Smooth muscle cell of the pulmonary artery (primary cell): ENCODE data around the gene ZNRD2. TPM values are rescaled to one million over a fixed set of nuclear protein-coding genes. Genes with fewer than 3 reads are reported as not detected.

Source experiments
- total RNA-seq: library from RNA; depleted of rRNA; stranded (reverse); fragments of >200 nt; gene quantifications from 2 replicates; pipeline ENCODE4 v1.2.3, GENCODE V29; 2014

The ZNRD2 gene
- total RNA-seq = 31.5 and 37.9 TPM in 2 replicates

DNA sequence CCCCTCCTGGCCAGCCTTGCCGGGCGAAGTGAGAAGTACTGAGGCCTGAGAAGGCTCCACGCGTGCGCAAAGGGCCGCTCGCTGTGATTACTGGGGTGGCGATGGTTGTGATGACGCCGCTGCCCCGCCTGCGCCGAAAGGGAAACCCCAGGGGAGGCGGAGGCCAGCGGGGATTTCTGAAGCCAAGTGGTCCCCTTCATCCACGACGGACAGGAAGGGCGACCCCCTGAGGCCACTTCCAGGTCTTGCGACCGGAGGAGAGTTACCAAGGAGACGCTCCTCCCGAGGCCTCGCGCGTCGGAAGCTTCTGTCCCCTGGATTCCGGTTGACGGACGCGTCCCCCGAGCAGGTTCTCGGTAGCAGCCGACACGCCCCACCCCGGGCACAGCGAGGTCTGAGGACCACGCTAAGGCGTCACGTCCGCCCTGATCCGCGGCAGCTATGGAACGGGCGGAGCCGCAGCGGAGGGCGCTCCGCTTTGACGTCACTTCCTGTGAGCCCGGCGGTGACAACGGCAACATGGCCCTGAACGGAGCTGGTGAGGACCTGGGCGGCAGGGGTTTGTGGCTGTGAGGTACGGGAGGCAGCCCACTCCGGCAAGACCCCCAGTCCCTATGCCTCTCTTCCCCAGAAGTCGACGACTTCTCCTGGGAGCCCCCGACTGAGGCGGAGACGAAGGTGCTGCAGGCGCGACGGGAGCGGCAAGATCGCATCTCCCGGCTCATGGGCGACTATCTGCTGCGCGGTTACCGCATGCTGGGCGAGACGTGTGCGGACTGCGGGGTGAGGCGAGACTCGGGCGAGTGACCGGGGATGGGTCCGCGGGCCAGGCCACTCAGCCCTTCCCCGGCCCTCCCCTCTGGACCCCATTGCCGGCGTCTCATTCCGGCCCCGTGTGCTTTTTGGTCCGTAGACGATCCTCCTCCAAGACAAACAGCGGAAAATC, at the start of gene ZNRD2:
ZNRD2 (plus strand) TSS at position 505 of the 946 bp plus-strand sequence; CDS start at position 520, 15 bp downstream.

DNA sequence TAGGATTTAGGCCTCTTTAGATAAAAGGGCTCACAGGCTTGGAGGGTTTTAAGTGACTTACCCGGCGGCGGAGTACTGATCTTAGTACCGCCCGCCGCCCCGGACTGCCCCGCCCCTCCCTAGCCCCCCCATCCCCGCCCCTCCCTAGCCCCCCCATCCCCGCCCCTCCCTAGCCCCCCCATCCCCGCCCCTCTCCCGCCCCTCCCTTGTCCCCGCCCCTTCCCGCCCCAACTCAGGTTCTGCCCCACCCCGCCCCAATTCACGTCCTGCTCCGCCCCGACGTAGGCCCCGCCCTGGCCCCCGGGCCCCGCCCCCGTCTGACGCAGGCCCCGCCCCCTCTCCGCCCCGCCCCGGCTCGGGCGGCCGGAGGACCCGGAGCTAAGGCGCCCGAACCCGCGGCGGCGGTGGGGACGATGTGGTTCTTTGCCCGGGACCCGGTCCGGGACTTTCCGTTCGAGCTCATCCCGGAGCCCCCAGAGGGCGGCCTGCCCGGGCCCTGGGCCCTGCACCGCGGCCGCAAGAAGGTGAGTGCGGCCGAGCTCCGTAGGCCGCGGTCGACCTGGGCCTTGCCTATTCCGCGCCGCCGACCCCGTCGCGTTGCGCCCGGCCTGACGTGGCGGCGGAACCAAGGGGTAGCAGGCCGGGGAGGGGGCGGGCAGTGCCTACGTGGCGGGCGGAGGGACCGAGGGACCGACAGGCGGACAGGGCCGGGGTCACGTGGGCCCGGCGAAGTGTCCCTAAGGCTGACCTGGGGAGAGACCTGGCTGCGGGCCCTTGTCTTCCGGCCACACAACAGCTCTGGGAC, 45.3 kb upstream of the ZNRD2 start, which contains the start of gene SCYL1:
SCYL1 (plus strand) TSS at position 343 of the 805 bp plus-strand sequence; CDS start at position 414, 71 bp downstream.

DNA sequence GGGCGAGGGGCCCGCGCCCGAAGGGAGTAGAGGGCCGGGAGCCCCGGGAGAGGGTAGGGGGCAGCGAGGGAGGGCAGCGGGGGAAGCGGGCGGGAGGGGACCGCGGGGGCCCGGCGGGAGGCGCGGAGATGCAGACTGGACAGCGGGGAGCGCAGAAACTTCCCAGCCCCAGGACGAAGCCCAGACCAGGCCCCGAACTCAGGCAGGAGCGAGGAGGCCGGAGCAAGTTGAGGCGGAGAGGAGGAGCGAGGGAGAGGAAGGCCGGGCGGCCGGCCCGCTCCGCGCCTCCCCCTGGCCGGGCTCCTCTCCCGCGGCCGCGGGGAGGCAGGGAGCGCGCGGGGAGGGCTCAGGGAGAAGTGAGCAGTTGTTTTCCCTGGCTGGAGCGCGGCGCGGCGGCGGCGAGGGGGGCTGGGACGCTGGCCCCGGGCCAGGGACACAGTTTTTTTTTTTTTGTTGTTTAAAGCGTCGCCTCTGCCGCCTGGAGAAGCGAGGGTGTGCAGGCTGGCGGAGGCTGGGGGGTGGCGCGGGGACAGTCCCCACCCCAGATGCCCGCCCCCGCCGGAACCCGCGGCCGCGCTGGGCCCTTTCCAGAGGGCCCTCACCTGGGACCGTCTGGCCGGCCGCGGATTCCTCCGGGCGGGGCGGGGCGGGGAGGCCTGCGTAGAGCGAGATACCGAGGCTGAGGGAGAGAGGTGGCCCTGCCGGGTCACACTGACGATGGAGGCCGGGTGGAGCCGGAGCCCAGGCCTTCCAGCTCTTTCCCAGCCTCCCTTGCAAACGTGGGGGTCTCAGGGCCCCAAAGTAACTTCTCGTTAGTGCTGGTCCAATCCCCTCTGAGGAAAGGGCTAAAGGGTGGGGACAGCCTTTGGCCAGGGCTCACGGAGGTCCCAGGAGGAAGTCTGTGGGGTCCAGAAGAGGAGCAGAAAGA, 12.0 kb upstream of the ZNRD2 start, which contains the start of gene LTBP3:
LTBP3 (minus strand) TSS at position 358 of the 928 bp plus-strand sequence. CDS start 400 bp downstream, outside the sequence.

GRCh38 chr11:65572356-65573051, 2.2 kb downstream of the ZNRD2 start, which contains the start of gene FAM89B:
TSS of gene FAM89B (plus strand) at chr11:65572538. CDS start at chr11:65572670, 132 bp downstream.

DNA sequence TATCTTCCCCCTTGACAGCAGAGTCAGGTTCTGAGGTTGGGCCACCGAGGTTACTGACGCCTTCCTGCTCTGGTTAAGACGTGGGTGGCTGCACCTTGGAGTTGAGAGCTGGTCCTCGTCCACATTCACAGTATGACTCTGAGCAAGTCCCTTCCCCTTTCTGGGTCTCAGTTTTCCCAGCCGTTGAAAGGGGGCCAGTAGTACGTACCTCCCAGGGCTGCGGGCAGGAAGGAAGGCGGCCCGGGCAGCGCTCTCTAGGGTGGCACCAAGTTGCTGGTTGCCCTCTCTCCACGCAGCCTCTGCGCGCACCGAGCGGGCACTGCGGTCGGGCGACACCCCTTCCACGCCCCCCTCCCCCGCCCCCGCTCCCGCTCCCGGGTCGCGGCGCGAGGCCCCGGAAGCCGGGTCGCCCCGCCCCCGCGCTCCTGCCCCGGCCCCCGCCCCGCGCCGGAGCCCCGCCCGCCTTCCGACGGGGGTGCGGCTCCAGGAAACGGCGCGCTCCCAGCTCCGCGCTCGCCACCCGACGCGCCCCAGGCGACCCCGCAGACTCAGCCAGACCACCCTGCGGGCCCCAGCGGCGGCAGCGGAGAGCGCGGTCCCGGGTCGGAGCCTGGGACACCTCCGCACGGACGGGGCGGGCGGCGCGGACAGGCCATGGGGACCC, 5.4 kb downstream of the ZNRD2 start, which contains the start of gene EHBP1L1:
EHBP1L1 (plus strand) TSS at position 486 of the 664 bp plus-strand sequence. CDS start 250 bp downstream, outside the sequence.

DNA sequence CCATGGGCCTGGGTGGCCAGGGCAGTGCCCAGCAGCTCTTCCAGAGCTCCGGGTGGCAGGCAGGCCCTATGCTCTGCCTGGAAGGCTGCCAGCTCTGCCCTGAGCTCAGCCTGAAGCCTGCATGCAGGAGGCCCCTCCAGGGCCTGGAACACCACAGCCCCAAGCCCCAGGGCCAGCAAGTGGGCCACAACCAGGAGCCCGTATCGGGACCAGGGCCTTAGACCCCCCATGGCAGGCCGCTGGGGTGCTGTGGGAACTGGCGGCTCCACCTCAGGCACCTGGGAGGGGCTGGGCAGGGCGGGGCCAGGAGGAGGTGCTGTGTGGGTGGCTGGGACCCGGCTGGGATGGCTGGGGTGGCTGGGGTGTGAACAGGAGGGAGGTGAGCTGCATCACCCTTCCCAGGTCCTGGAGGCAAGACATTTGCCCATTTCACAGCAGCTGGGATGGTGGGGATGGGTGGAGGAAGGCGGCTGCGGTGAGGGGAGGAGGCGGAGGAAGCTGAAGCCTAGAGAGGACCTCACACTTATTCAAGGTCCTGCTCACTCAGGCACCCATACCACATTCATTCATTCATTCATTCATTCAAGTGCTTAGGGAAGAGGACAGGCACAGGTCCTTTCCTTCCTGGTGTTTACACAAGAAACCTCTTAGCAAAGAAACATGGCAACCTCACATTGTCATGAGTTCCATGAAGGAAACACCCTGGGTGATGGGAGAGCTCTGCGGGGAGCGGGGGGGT, 25.4 kb downstream of the ZNRD2 start, which contains the start of gene KCNK7:
KCNK7 (minus strand) TSS at position 258 of the 739 bp plus-strand sequence; CDS start at position 230, 28 bp downstream.

GRCh38 chr11:65615229-65615949, 45.1 kb downstream of the ZNRD2 start, which contains the start of gene PCNX3:
TSS of gene PCNX3 (plus strand) at chr11:65615776. CDS start at chr11:65616312, 536 bp downstream.

Other genes starting within 250 kb of the ZNRD2 start
- 33.1 and 33.4 TPM in 2 replicates for gene DPF2, start 236.6 kb upstream of the ZNRD2 start, total RNA-seq
- 0.07 and 0.13 TPM in 2 replicates for gene TIGD3, start 215.7 kb upstream of the ZNRD2 start, total RNA-seq
- gene SLC25A45, start 187.8 kb upstream of the ZNRD2 start, total RNA-seq = 2.8 and 3.1 TPM in 2 replicates
- gene FRMD8, start 183.8 kb upstream of the ZNRD2 start, total RNA-seq = 32.6 and 47.5 TPM in 2 replicates
- gene NEAT1, start 147.7 kb upstream of the ZNRD2 start, total RNA-seq = 311 and 515 TPM in 2 replicates
- gene MALAT1, start 71.4 kb upstream of the ZNRD2 start, total RNA-seq = 10,790 and 14,969 TPM in 2 replicates
- 97.8 and 105 TPM in 2 replicates for gene SCYL1, start 45.4 kb upstream of the ZNRD2 start, total RNA-seq
- 138 and 166 TPM in 2 replicates for gene LTBP3, start 12.1 kb upstream of the ZNRD2 start, total RNA-seq
- 23.5 and 41.3 TPM in 2 replicates for gene FAM89B, start 2.1 kb downstream of the ZNRD2 start, total RNA-seq
- gene EHBP1L1, start 5.6 kb downstream of the ZNRD2 start, total RNA-seq = 97.6 and 153 TPM in 2 replicates
- 0.07 and 0.10 TPM in 2 replicates for gene KCNK7, start 25.3 kb downstream of the ZNRD2 start, total RNA-seq
- 21.7 and 32.6 TPM in 2 replicates for gene MAP3K11, start 43.7 kb downstream of the ZNRD2 start, total RNA-seq
- gene PCNX3, start 45.3 kb downstream of the ZNRD2 start, total RNA-seq = 24.2 and 36.9 TPM in 2 replicates
- gene SIPA1, start 67.6 kb downstream of the ZNRD2 start, total RNA-seq = 23.3 and 23.8 TPM in 2 replicates
- 22.9 and 30.1 TPM in 2 replicates for gene RELA, start 92.4 kb downstream of the ZNRD2 start, total RNA-seq
- 37.6 and 42.1 TPM in 2 replicates for gene KAT5, start 141.8 kb downstream of the ZNRD2 start, total RNA-seq
- 17.4 and 20.1 TPM in 2 replicates for gene RNASEH2C, start 150.3 kb downstream of the ZNRD2 start, total RNA-seq
- 7.6 and 12.5 TPM in 2 replicates for gene AP5B1, start 210.5 kb downstream of the ZNRD2 start, total RNA-seq
- gene OVOL1, start 216.6 kb downstream of the ZNRD2 start, total RNA-seq = not detected in 2 replicates